HG03097 (cell line): ENCODE data around the gene CAMSAP2.

Source experiments
- ATAC-seq: cut with Tn5 transposase; IDR thresholded peaks from one replicate; pipeline ENCODE4 v1.9.1; 2021; ENCODE audit not compliant: unreplicated experiment, low FRiP score

Gene CAMSAP2

GRCh38 chr1:200838676-200839445 is 100.2 kb downstream of the CAMSAP2 start:
- ATAC-seq, result no peak

GRCh38 chr1:200845360-200845759 is 106.7 kb downstream of the CAMSAP2 start:
- ATAC-seq, result no peak

- no peak for ATAC-seq
These were observed 107.7 kb downstream of the CAMSAP2 start for GRCh38 chr1:200846398-200846797.

- no peak for ATAC-seq
These were observed 110.7 kb downstream of the CAMSAP2 start for GRCh38 chr1:200849430-200849829.

- no peak for ATAC-seq
These were observed 111.9 kb downstream of the CAMSAP2 start for GRCh38 chr1:200850554-200850953.

GRCh38 chr1:200856716-200857357 is 118.1 kb downstream of the CAMSAP2 start:
- no peak for ATAC-seq

- ATAC-seq, result no peak
These were observed 119.1 kb downstream of the CAMSAP2 start for GRCh38 chr1:200857804-200858203.

- ATAC-seq, result no peak
These were observed 123.4 kb downstream of the CAMSAP2 start for GRCh38 chr1:200861937-200862647.

GRCh38 chr1:200862713-200863415 is 124.2 kb downstream of the CAMSAP2 start:
- no peak for ATAC-seq

GRCh38 chr1:200866116-200866515 is 127.4 kb downstream of the CAMSAP2 start:
- no peak for ATAC-seq

GRCh38 chr1:200866521-200866920 is 127.8 kb downstream of the CAMSAP2 start:
- peak; percentile 83 for ATAC-seq

- no peak for ATAC-seq
These were observed 128.5 kb downstream of the CAMSAP2 start for GRCh38 chr1:200867018-200867811.

GRCh38 chr1:200869376-200869752 is 130.7 kb downstream of the CAMSAP2 start:
- ATAC-seq, result no peak

- peak; percentile 41 for ATAC-seq
These were observed 131.2 kb downstream of the CAMSAP2 start for GRCh38 chr1:200869753-200870391.

- no peak for ATAC-seq
These were observed 133.9 kb downstream of the CAMSAP2 start, which contains the start of gene GPR25 for GRCh38 chr1:200872446-200873115. Gene GPR25, plus strand, starts transcription at chr1:200872981. Its CDS starts 57 bp downstream, at chr1:200873038.

- ATAC-seq, result no peak
These were observed 134.5 kb downstream of the CAMSAP2 start for GRCh38 chr1:200873116-200873670.

- no peak for ATAC-seq
These were observed 135.1 kb downstream of the CAMSAP2 start for GRCh38 chr1:200873671-200874397.

- ATAC-seq, result no peak
These were observed 136.0 kb downstream of the CAMSAP2 start for GRCh38 chr1:200874694-200875093.
